ENCODE data around the gene XXYLT1.
A peak's percentile ranks its signal among the peaks of the same experiment; 100 is the strongest.

The XXYLT1 gene

GRCh38 chr3:195265363-195265976 lies 5.5 kb downstream of the XXYLT1 start:
- DNase-seq, result no peak

GRCh38 chr3:195263925-195264600 lies 6.9 kb downstream of the XXYLT1 start:
- no peak for DNase-seq

GRCh38 chr3:195263193-195263924 lies 7.6 kb downstream of the XXYLT1 start:
- no peak for DNase-seq

GRCh38 chr3:195261925-195262324 lies 9.0 kb downstream of the XXYLT1 start:
- no peak for DNase-seq

- DNase-seq, result peak; percentile 30 to 38
These were observed 10.6 kb downstream of the XXYLT1 start for GRCh38 chr3:195260280-195260905.

- peak; percentile 91 to 94 for DNase-seq
These were observed 11.3 kb downstream of the XXYLT1 start for GRCh38 chr3:195259475-195260279.

GRCh38 chr3:195259154-195259474 lies 11.8 kb downstream of the XXYLT1 start:
- no peak for DNase-seq

GRCh38 chr3:195258449-195259153 lies 12.4 kb downstream of the XXYLT1 start:
- peak; percentile 66 to 86 for DNase-seq

- no peak for DNase-seq
These were observed 13.2 kb downstream of the XXYLT1 start for GRCh38 chr3:195257454-195258448.

- no peak for DNase-seq
These were observed 14.1 kb downstream of the XXYLT1 start for GRCh38 chr3:195256639-195257453.

GRCh38 chr3:195255571-195256501 lies 15.1 kb downstream of the XXYLT1 start:
- DNase-seq, result no peak

- DNase-seq, result no peak
These were observed 15.8 kb downstream of the XXYLT1 start for GRCh38 chr3:195255176-195255500.

GRCh38 chr3:195254454-195255175 lies 16.3 kb downstream of the XXYLT1 start:
- DNase-seq, result peak; percentile 17 to 45

- DNase-seq, result no peak
These were observed 17.0 kb downstream of the XXYLT1 start for GRCh38 chr3:195253923-195254432.

- no peak for DNase-seq
These were observed 19.5 kb downstream of the XXYLT1 start for GRCh38 chr3:195251336-195252065.

- peak; percentile 15 to 65 for DNase-seq
These were observed 20.3 kb downstream of the XXYLT1 start for GRCh38 chr3:195250473-195251251.

Data from NCI-H2081 (cell line).